HepG2 (cell line): ENCODE measurements around the gene TUBB2B. TPM values are rescaled to one million over a fixed set of nuclear protein-coding genes. Genes with fewer than 3 reads are reported as not detected.

Experiments used
- KDM2A ChIP-seq: sonication (generic); formaldehyde crosslinking; IDR thresholded peaks from 2 replicates; pipeline ENCODE4 v1.4.0; 2020; ENCODE audit warnings: low read depth, missing genetic modification reagents, borderline replicate concordance
- MAZ ChIP-seq, 2 experiments: sonication (generic) in 1 of 2; formaldehyde crosslinking in 1 of 2; IDR thresholded peaks; 2 replicates each; pipeline versions ENCODE4 v1.5.0 to v1.6.1; 2012 to 2020; ENCODE audit warnings: low read depth in 2 of 2, mild to moderate bottlenecking in 2 of 2, borderline replicate concordance in 1 of 2, improper control_type of control experiment in 1 of 2, low read length in 1 of 2, missing genetic modification reagents in 1 of 2, moderate library complexity in 1 of 2
- MLLT10 ChIP-seq: sonication (generic); formaldehyde crosslinking; IDR thresholded peaks from 2 replicates; pipeline ENCODE4 v1.4.0; 2020; ENCODE audit warnings: missing genetic modification reagents
- NBN ChIP-seq: fragments of 450-650 bp; conservative IDR thresholded peaks from 2 replicates; pipeline ENCODE4 v1.6.1; 2017
- NR2C2 ChIP-seq: sonication (generic); formaldehyde crosslinking; IDR thresholded peaks from 2 replicates; pipeline ENCODE4 v1.4.0; 2020; ENCODE audit warnings: missing genetic modification reagents, mild to moderate bottlenecking, moderate library complexity, borderline replicate concordance
- RFX1 ChIP-seq: fragments of 450-650 bp; IDR thresholded peaks from 2 replicates; pipeline ENCODE4 v1.6.1; 2017
- SNAI1 ChIP-seq: sonication (generic); formaldehyde crosslinking; IDR thresholded peaks from 2 replicates; pipeline ENCODE4 v1.5.0; 2020; ENCODE audit warnings: mild to moderate bottlenecking, missing genetic modification reagents, borderline replicate concordance
- TSC22D2 ChIP-seq: sonication (generic); formaldehyde crosslinking; IDR thresholded peaks from 2 replicates; pipeline ENCODE4 v1.5.1; 2020; ENCODE audit warnings: missing genetic modification reagents, mild to moderate bottlenecking, borderline replicate concordance
- ZKSCAN8 ChIP-seq: IDR thresholded peaks from 2 replicates; pipeline ENCODE4 v1.6.1; 2016; ENCODE audit warnings: borderline replicate concordance, missing genetic modification reagents, missing compliant biosample characterization
- ZNF143 ChIP-seq: sonication (generic); formaldehyde crosslinking; IDR thresholded peaks from 2 replicates; pipeline ENCODE4 v1.4.0; 2020; ENCODE audit warnings: missing genetic modification reagents
- ZNF17 ChIP-seq: sonication (generic); formaldehyde crosslinking; IDR thresholded peaks from 2 replicates; pipeline ENCODE4 v1.5.0; 2020; ENCODE audit warnings: mild to moderate bottlenecking, missing genetic modification reagents
- ZNF253 ChIP-seq: sonication (generic); formaldehyde crosslinking; IDR thresholded peaks from 2 replicates; pipeline ENCODE4 v1.8.0; 2022; ENCODE audit warnings: mild to moderate bottlenecking, missing genetic modification reagents, borderline replicate concordance
- ZNF451 ChIP-seq: sonication (generic); formaldehyde crosslinking; IDR thresholded peaks from 2 replicates; pipeline ENCODE4 v1.5.0; 2020; ENCODE audit warnings: mild to moderate bottlenecking, missing genetic modification reagents
- ZNF883 ChIP-seq: sonication (generic); formaldehyde crosslinking; IDR thresholded peaks from 2 replicates; pipeline ENCODE4 v1.5.1; 2020; ENCODE audit warnings: mild to moderate bottlenecking, missing genetic modification reagents; ENCODE audit errors: not compliant biosample characterization
- polyA plus RNA-seq, 8 experiments: library from polyadenylated mRNA; depleted of rRNA in 3 of 8; stranded (reverse) in 7 of 8; unstranded in 1 of 8; fragments of >200 nt; fragmentation: Illumina TruSeq in 4 of 8; extraction: Trizol in 4 of 8; gene quantifications; 2 replicates each; pipeline versions ENCODE4 v1.2.1 to v1.2.3, GENCODE V29; 2011 to 2016; ENCODE audit warnings: low read depth in 4 of 8, missing spikeins in 1 of 8, mixed read lengths in 1 of 8; ENCODE audit not compliant: insufficient read depth in 1 of 8
- total RNA-seq, 5 experiments: library from RNA; depleted of rRNA; stranded (reverse); fragments of >200 nt; fragmentation: Illumina TruSeq; extraction: Trizol; gene quantifications; 2 replicates each; pipeline ENCODE4 v1.2.3, GENCODE V29; 2016; ENCODE audit warnings: low read depth in 1 of 5
- TF ChIP-seq, protein P1 (sequence below): sonication (generic); formaldehyde crosslinking; IDR thresholded peaks from 2 replicates; pipeline ENCODE4 v1.4.0; 2020; ENCODE audit warnings: missing genetic modification reagents
- TF ChIP-seq, protein P2 (sequence below): sonication (generic); formaldehyde crosslinking; IDR thresholded peaks from 2 replicates; pipeline ENCODE4 v1.5.1; 2020; ENCODE audit warnings: missing genetic modification reagents, mild to moderate bottlenecking, borderline replicate concordance
- TF ChIP-seq, protein P3 (sequence below): sonication (generic); formaldehyde crosslinking; IDR thresholded peaks from 2 replicates; pipeline ENCODE4 v1.5.1; 2020; ENCODE audit warnings: mild to moderate bottlenecking, missing genetic modification reagents, borderline replicate concordance

TUBB2B gene
- total and polyA plus RNA-seq, 2 of the 13 experiments (the other 11 are each of a cell fraction or from before 2014, with no cell fraction given) = 10.3 to 23.6 TPM

DNA sequence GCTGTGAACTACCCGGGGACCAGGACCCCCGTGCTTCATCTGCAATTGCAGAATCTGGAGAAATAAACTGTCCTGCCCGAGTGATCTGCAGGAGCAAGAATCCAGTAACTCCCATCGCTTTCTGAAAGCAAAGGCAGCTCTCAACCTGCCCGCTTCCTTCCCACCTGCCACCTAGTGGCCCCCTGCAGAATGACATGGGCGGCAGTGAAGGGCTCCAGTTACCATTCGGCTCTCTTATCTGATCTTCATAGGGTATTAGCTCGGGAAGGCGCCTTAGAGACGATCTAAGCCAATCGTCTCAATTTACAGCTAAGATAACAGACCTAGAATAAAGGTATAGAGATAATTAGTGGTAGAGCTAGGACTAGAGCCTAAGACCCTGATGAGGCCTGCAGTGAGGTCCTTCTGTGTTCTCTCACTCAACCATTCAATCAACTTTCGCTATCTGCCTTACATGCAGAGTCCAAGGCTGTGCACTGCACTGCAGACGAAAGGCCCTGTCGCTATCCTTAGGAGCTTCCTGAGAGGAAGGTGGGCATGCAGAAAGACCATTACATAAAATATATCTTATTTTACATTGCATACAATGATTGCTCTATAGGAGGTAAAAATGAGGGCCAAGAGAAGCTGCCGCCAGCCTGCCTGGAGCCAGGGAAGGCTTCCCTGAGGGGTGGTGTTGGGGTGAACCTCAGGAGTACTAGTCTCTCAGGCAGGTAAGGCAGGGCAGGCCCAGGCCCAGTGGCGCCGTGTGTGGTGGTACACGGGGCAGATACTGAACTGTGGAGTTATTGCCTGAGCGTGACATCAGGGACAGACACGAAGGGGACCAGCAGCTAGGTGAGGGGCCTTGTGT lies 24.2 kb upstream of the TUBB2B start (continued):
- TF ChIP-seq ZNF253 = no peak
- no peak for TF ChIP-seq ZNF883 (CRISPR knock-in tag)
- no peak for TF ChIP-seq ZNF17 (CRISPR knock-in tag)
- no peak for TF ChIP-seq ZKSCAN8 (CRISPR knock-in tag)
- TF ChIP-seq RFX1 = no peak
- no peak for TF ChIP-seq SNAI1
- TF ChIP-seq NBN = no peak
- no peak for TF ChIP-seq ZNF451
- peak; percentile 80 for TF ChIP-seq KDM2A (CRISPR knock-in tag)
- TF ChIP-seq ZNF143 = no peak
- no peak for TF ChIP-seq MLLT10 (CRISPR knock-in tag)
- no peak for TF ChIP-seq TSC22D2 (CRISPR knock-in tag)
- TF ChIP-seq NR2C2 (CRISPR knock-in tag) = no peak
- TF ChIP-seq MAZ (IDR thresholded peaks at IDR 0.05; ENCODE audit: borderline replicate concordance, low read depth, low read length) = no peak
- no peak for TF ChIP-seq MAZ (CRISPR knock-in tag; IDR thresholded peaks at IDR 0.05; ENCODE audit: low read depth)
- TF ChIP-seq, protein P1, sequence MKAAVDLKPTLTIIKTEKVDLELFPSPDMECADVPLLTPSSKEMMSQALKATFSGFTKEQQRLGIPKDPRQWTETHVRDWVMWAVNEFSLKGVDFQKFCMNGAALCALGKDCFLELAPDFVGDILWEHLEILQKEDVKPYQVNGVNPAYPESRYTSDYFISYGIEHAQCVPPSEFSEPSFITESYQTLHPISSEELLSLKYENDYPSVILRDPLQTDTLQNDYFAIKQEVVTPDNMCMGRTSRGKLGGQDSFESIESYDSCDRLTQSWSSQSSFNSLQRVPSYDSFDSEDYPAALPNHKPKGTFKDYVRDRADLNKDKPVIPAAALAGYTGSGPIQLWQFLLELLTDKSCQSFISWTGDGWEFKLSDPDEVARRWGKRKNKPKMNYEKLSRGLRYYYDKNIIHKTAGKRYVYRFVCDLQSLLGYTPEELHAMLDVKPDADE (CRISPR knock-in tag) = no peak
- TF ChIP-seq, protein P2, sequence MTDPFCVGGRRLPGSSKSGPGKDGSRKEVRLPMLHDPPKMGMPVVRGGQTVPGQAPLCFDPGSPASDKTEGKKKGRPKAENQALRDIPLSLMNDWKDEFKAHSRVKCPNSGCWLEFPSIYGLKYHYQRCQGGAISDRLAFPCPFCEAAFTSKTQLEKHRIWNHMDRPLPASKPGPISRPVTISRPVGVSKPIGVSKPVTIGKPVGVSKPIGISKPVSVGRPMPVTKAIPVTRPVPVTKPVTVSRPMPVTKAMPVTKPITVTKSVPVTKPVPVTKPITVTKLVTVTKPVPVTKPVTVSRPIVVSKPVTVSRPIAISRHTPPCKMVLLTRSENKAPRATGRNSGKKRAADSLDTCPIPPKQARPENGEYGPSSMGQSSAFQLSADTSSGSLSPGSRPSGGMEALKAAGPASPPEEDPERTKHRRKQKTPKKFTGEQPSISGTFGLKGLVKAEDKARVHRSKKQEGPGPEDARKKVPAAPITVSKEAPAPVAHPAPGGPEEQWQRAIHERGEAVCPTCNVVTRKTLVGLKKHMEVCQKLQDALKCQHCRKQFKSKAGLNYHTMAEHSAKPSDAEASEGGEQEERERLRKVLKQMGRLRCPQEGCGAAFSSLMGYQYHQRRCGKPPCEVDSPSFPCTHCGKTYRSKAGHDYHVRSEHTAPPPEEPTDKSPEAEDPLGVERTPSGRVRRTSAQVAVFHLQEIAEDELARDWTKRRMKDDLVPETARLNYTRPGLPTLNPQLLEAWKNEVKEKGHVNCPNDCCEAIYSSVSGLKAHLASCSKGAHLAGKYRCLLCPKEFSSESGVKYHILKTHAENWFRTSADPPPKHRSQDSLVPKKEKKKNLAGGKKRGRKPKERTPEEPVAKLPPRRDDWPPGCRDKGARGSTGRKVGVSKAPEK (CRISPR knock-in tag) = no peak
- TF ChIP-seq, protein P3, sequence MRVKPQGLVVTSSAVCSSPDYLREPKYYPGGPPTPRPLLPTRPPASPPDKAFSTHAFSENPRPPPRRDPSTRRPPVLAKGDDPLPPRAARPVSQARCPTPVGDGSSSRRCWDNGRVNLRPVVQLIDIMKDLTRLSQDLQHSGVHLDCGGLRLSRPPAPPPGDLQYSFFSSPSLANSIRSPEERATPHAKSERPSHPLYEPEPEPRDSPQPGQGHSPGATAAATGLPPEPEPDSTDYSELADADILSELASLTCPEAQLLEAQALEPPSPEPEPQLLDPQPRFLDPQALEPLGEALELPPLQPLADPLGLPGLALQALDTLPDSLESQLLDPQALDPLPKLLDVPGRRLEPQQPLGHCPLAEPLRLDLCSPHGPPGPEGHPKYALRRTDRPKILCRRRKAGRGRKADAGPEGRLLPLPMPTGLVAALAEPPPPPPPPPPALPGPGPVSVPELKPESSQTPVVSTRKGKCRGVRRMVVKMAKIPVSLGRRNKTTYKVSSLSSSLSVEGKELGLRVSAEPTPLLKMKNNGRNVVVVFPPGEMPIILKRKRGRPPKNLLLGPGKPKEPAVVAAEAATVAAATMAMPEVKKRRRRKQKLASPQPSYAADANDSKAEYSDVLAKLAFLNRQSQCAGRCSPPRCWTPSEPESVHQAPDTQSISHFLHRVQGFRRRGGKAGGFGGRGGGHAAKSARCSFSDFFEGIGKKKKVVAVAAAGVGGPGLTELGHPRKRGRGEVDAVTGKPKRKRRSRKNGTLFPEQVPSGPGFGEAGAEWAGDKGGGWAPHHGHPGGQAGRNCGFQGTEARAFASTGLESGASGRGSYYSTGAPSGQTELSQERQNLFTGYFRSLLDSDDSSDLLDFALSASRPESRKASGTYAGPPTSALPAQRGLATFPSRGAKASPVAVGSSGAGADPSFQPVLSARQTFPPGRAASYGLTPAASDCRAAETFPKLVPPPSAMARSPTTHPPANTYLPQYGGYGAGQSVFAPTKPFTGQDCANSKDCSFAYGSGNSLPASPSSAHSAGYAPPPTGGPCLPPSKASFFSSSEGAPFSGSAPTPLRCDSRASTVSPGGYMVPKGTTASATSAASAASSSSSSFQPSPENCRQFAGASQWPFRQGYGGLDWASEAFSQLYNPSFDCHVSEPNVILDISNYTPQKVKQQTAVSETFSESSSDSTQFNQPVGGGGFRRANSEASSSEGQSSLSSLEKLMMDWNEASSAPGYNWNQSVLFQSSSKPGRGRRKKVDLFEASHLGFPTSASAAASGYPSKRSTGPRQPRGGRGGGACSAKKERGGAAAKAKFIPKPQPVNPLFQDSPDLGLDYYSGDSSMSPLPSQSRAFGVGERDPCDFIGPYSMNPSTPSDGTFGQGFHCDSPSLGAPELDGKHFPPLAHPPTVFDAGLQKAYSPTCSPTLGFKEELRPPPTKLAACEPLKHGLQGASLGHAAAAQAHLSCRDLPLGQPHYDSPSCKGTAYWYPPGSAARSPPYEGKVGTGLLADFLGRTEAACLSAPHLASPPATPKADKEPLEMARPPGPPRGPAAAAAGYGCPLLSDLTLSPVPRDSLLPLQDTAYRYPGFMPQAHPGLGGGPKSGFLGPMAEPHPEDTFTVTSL (CRISPR knock-in tag) = no peak
